GM12878 (cell line): Measurements from ENCODE around the gene DDX42. TPM values are rescaled to one million over a fixed set of nuclear protein-coding genes. Genes with fewer than 3 reads are reported as not detected.

Experiments used
- BACH1 ChIP-seq: fragments of 450-650 bp; IDR thresholded peaks from 2 replicates; pipeline ENCODE4 v1.6.1; 2017; ENCODE audit warnings: mild to moderate bottlenecking, borderline replicate concordance
- BHLHE40 ChIP-seq, 2 experiments: fragments of 450-650 bp in 1 of 2; IDR thresholded peaks; 2 replicates each; pipeline ENCODE4 v1.6.1; 2011 to 2017; ENCODE audit warnings: low read depth in 2 of 2, borderline replicate concordance in 1 of 2, improper control_type of control experiment in 1 of 2, low read length in 1 of 2, mild to moderate bottlenecking in 1 of 2
- CEBPB ChIP-seq, 2 experiments: fragments of 150-350 bp in 1 of 2; IDR thresholded peaks; 2 replicates each; pipeline ENCODE4 v1.6.1; 2012 to 2014; ENCODE audit warnings: low read depth in 2 of 2, low read length in 2 of 2, borderline replicate concordance in 1 of 2, inconsistent platforms in 1 of 2
- CHD1 ChIP-seq: IDR thresholded peaks from 2 replicates; pipeline ENCODE4 v1.6.1; 2012; ENCODE audit warnings: low read depth, low read length, improper control_type of control experiment
- CUX1 ChIP-seq: IDR thresholded peaks from 2 replicates; pipeline ENCODE4 v1.6.1; 2012; ENCODE audit warnings: improper control_type of control experiment, low read depth, low read length; ENCODE audit not compliant: insufficient replicate concordance
- E2F8 ChIP-seq: fragments of 450-650 bp; IDR thresholded peaks from 2 replicates; pipeline ENCODE4 v1.6.1; 2018; ENCODE audit warnings: mild to moderate bottlenecking, low read depth, moderate library complexity; ENCODE audit not compliant: partially characterized antibody
- EED ChIP-seq: sonication (generic); IDR thresholded peaks from 2 replicates; pipeline ENCODE4 v1.6.1; 2016; ENCODE audit warnings: antibody characterized with exemption, low read depth
- MEF2B ChIP-seq: fragments of 450-650 bp; IDR thresholded peaks from 2 replicates; pipeline ENCODE4 v1.6.1; 2018; ENCODE audit warnings: mild to moderate bottlenecking, moderate library complexity; ENCODE audit not compliant: partially characterized antibody, poor library complexity, severe bottlenecking
- MLLT1 ChIP-seq: fragments of 450-650 bp; IDR thresholded peaks from 2 replicates; pipeline ENCODE4 v1.6.1; 2016; ENCODE audit warnings: mild to moderate bottlenecking
- NFYB ChIP-seq: IDR thresholded peaks from 2 replicates; pipeline ENCODE4 v1.6.1; 2011; ENCODE audit warnings: low read depth, mild to moderate bottlenecking, low read length, improper control_type of control experiment, moderate library complexity; ENCODE audit not compliant: insufficient read depth
- RUNX3 ChIP-seq: IDR thresholded peaks from 2 replicates; pipeline ENCODE4 v1.6.1; 2012; ENCODE audit warnings: low read length, inconsistent platforms
- SKIL ChIP-seq: fragments of 450-650 bp; IDR thresholded peaks from 2 replicates; pipeline ENCODE4 v1.6.1; 2017; ENCODE audit warnings: mild to moderate bottlenecking, low read depth, inconsistent platforms; ENCODE audit not compliant: poor library complexity, severe bottlenecking
- USF1 ChIP-seq: IDR thresholded peaks from 2 replicates; pipeline ENCODE4 v1.6.1; 2011; ENCODE audit warnings: borderline replicate concordance, low read depth, mild to moderate bottlenecking, moderate library complexity, mixed read lengths, low read length; ENCODE audit not compliant: insufficient read depth; ENCODE audit errors: extremely low read length
- YY1 ChIP-seq: IDR thresholded peaks from 2 replicates; pipeline ENCODE4 v1.6.1; 2011; ENCODE audit warnings: low read depth, mild to moderate bottlenecking, low read length
- polyA plus RNA-seq, 11 experiments: library from polyadenylated mRNA; depleted of rRNA in 4 of 11; unstranded in 6 of 11; stranded (reverse) in 5 of 11; fragments of >200 nt; fragmentation: Nextera tagmentation in 4 of 11; fragmentation: Illumina TruSeq in 1 of 11; extraction: Ambion mirVana in 4 of 11; extraction: Trizol in 1 of 11; gene quantifications; 1 replicate in 1 of 11; 2 replicates in 10 of 11; pipeline versions ENCODE4 v1.2.1 to v1.2.3, GENCODE V29; 2011 to 2016; ENCODE audit warnings: inconsistent platforms in 2 of 11, missing spikeins in 2 of 11, low read depth in 1 of 11
- total RNA-seq, 4 experiments: library from RNA; depleted of rRNA in 3 of 4; stranded (reverse); fragments of >200 nt in 3 of 4; fragmentation: Illumina TruSeq in 1 of 4; extraction: Trizol in 1 of 4; gene quantifications; 2 replicates each; pipeline versions ENCODE4 v1.2.1 to v1.2.3, GENCODE V29; 2013 to 2021

Gene DDX42
- total and polyA plus RNA-seq, 10 of the 15 experiments (the other 5 are each of a cell fraction or from before 2014, with no cell fraction given) = 14.6 to 147 (median 65.3) TPM

- peak; percentile 83 for TF ChIP-seq E2F8
- TF ChIP-seq RUNX3 = peak; percentile 84
- no peak for TF ChIP-seq CUX1
- TF ChIP-seq BACH1 = 0 out of 2 replicates have a peak, but pooled peaks have one; percentile 24
- peak; percentile 88 for TF ChIP-seq MLLT1
- peak in 1 of 2 experiments; percentile 77; a peak in 1 of 4 replicates for TF ChIP-seq CEBPB (IDR thresholded peaks at IDR 0.05; ENCODE audit: borderline replicate concordance in 1 of 2, low read depth in 2 of 2, low read length in 2 of 2)
- peak; percentile 89 for TF ChIP-seq USF1
- TF ChIP-seq MEF2B = peak; percentile 39
- TF ChIP-seq SKIL = peak; percentile 91
- no peak for TF ChIP-seq EED
- TF ChIP-seq YY1 = peak; percentile 10; the same call in 1 of the 2 replicates
- peak; percentile 69 for TF ChIP-seq NFYB
- peak; percentile 96 to 98 for TF ChIP-seq BHLHE40 (IDR thresholded peaks at IDR 0.05; ENCODE audit: borderline replicate concordance in 1 of 2, low read depth in 2 of 2, low read length in 1 of 2)
- peak; percentile 98 for TF ChIP-seq CHD1
These were observed 75.1 kb downstream of the DDX42 start (continued) for GRCh38 chr17:63848834-63849689.
